Measurements from ENCODE around the gene ANKRD44. TPM values are rescaled to one million over a fixed set of nuclear protein-coding genes. Genes with fewer than 3 reads are reported as not detected.

Gene ANKRD44
- total RNA-seq, 1 donor from 2014 or later = 3.4 TPM

DNA sequence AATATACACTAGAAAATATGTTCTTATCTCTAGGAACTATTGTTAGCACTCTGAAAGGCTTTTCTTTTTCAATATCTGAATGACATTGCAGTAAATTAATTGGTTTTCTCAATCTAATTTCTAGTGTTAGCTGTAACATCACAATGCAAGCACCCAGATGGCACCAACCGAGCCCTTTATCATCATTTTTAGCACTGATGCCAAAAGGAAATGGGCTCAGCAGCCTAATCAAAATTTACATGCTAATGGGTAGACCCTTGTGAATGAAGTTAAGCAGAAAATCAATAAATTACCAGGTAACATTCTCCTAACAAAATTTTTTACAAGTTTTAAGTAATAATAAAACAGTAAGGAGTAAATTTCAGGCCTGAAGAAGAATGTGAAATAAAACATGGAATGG lies 330.6 kb downstream of the ANKRD44 start:
- DNase-seq (ENCODE audit: low spot score) = no peak
- Mint-ChIP-seq H3K36me3 (no peaks in the 10 kb centered on the region), H3K27ac (no peak overlapping the region), H3K4me3 (no peak overlapping the region), H3K4me1 (peaks cover 10% of the 10 kb centered on the region), H3K27me3 (ENCODE audit: insufficient read depth, low read depth) (peaks cover 6% of the 10 kb centered on the region), H3K9me3 (peaks cover 9% of the 10 kb centered on the region)
- no peak overlapping the region for H2AFZ ChIP-seq (replicated peaks)
- no peaks in the 10 kb centered on the region for H4K20me1 ChIP-seq (ENCODE audit: low read depth)
- no peaks in the 10 kb centered on the region for H3K27me3 ChIP-seq
- no peaks in the 10 kb centered on the region for H3K4me1 ChIP-seq
- no peak overlapping the region for H3K9ac ChIP-seq
- no peaks in the 10 kb centered on the region for H3K79me2 ChIP-seq (ENCODE audit: low read depth)
- H3K36me3 ChIP-seq = no peaks in the 10 kb centered on the region
- H3F3A ChIP-seq (ENCODE audit: low read depth) = no peaks in the 10 kb centered on the region
- H3K27ac ChIP-seq = no peak overlapping the region
- TF ChIP-seq, protein P1, sequence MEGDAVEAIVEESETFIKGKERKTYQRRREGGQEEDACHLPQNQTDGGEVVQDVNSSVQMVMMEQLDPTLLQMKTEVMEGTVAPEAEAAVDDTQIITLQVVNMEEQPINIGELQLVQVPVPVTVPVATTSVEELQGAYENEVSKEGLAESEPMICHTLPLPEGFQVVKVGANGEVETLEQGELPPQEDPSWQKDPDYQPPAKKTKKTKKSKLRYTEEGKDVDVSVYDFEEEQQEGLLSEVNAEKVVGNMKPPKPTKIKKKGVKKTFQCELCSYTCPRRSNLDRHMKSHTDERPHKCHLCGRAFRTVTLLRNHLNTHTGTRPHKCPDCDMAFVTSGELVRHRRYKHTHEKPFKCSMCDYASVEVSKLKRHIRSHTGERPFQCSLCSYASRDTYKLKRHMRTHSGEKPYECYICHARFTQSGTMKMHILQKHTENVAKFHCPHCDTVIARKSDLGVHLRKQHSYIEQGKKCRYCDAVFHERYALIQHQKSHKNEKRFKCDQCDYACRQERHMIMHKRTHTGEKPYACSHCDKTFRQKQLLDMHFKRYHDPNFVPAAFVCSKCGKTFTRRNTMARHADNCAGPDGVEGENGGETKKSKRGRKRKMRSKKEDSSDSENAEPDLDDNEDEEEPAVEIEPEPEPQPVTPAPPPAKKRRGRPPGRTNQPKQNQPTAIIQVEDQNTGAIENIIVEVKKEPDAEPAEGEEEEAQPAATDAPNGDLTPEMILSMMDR (IDR thresholded peaks at IDR 0.05) = no peak
- no peak for TF ChIP-seq EZH2 (IDR thresholded peaks at IDR 0.05)
- no peak for TF ChIP-seq EZH2phosphoT487 (IDR thresholded peaks at IDR 0.05)
- H3K9me3 ChIP-seq (ENCODE audit: low read depth) = no peaks in the 10 kb centered on the region
- H3K4me2 ChIP-seq = no peak overlapping the region
- H3K4me3 ChIP-seq = no peak overlapping the region

DNA sequence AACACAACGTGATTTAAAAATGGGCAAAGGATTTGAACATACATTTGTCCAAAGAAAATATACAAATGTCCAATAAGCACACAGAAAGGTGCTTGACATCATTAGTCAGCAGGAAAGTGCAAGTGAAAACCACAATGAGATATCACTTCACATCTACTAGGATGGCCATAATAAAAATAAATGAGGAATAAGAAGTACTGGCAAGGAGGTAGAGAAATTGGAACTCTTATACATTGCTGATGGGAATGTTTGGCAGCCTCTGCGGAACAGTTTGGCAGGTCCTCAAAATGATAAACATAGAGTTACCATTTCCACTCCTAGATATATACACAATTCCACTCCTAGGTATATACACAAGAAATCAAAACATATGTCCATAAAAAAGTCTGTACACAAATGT lies 333.1 kb downstream of the ANKRD44 start:
- no peak overlapping the region for H2AFZ ChIP-seq (replicated peaks)
- H3K36me3 ChIP-seq = no peaks in the 10 kb centered on the region
- peaks cover 10% of the 10 kb centered on the region for H3K4me1 Mint-ChIP-seq
- TF ChIP-seq, protein P1 (IDR thresholded peaks at IDR 0.05) = no peak
- TF ChIP-seq EZH2 (IDR thresholded peaks at IDR 0.05) (no peak), EZH2phosphoT487 (IDR thresholded peaks at IDR 0.05) (no peak)
- H3K27me3 ChIP-seq = no peaks in the 10 kb centered on the region
- H3K9me3 Mint-ChIP-seq = peaks cover 12% of the 10 kb centered on the region
- no peak for DNase-seq (ENCODE audit: low spot score)
- H3K27ac Mint-ChIP-seq = no peak overlapping the region
- no peak overlapping the region for H3K4me2 ChIP-seq
- no peaks in the 10 kb centered on the region for H3K79me2 ChIP-seq (ENCODE audit: low read depth)
- H3K4me1 ChIP-seq = peaks cover under 1% of the 10 kb centered on the region
- H3K36me3 Mint-ChIP-seq = no peaks in the 10 kb centered on the region
- H4K20me1 ChIP-seq (ENCODE audit: low read depth) = no peaks in the 10 kb centered on the region
- no peak overlapping the region for H3K4me3 Mint-ChIP-seq
- no peak overlapping the region for H3K27ac ChIP-seq
- no peak overlapping the region for H3K4me3 ChIP-seq
- peaks cover under 1% of the 10 kb centered on the region for H3F3A ChIP-seq (ENCODE audit: low read depth)
- H3K27me3 Mint-ChIP-seq (ENCODE audit: insufficient read depth, low read depth) = no peaks in the 10 kb centered on the region
- no peak overlapping the region for H3K9ac ChIP-seq
- no peaks in the 10 kb centered on the region for H3K9me3 ChIP-seq (ENCODE audit: low read depth)

DNA sequence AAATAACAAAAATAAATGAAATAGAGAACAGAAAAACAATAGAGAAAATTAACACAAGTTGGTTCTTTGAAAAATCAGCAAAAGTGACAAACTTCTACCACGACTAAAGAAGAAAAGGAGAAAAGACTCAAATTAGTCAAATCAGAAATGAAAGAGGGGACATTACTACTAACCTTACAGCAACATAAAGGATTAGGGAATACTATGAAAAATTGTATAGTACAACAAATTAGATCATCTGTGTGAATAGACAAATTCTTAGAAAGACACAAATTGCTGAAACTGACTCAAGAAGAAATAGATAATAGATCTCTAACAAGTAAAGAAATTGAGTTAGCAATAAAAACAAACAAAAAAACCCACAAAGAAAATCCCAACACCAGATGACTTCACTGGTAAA lies 335.6 kb downstream of the ANKRD44 start:
- Histone ChIP-seq H3K27me3 (no peaks in the 10 kb centered on the region), H3K4me1 (peaks cover 16% of the 10 kb centered on the region), H2AFZ (replicated peaks) (no peak overlapping the region), H3K4me3 (no peak overlapping the region), H3K4me2 (no peak overlapping the region), H3K9me3 (ENCODE audit: low read depth) (no peaks in the 10 kb centered on the region), H4K20me1 (ENCODE audit: low read depth) (no peaks in the 10 kb centered on the region), H3K36me3 (no peaks in the 10 kb centered on the region), H3F3A (ENCODE audit: low read depth) (peaks cover 24% of the 10 kb centered on the region), H3K27ac (no peak overlapping the region), H3K79me2 (ENCODE audit: low read depth) (no peaks in the 10 kb centered on the region), H3K9ac (no peak overlapping the region)
- Mint-ChIP-seq H3K4me1 (peaks cover 7% of the 10 kb centered on the region), H3K4me3 (no peak overlapping the region), H3K27me3 (ENCODE audit: insufficient read depth, low read depth) (no peaks in the 10 kb centered on the region), H3K9me3 (peaks cover 12% of the 10 kb centered on the region), H3K36me3 (no peaks in the 10 kb centered on the region), H3K27ac (no peak overlapping the region)
- no peak for DNase-seq (ENCODE audit: low spot score)
- TF ChIP-seq, protein P1 (IDR thresholded peaks at IDR 0.05) = no peak
- no peak for TF ChIP-seq EZH2 (IDR thresholded peaks at IDR 0.05)
- TF ChIP-seq EZH2phosphoT487 (IDR thresholded peaks at IDR 0.05) = no peak
